Hepatocyte (in vitro differentiated cells): ENCODE results near the gene MTA2.

ENCODE experiments used
- EZH2 ChIP-seq: fragments of 200-600 bp; sonication (generic); IDR thresholded peaks from 2 replicates; pipeline ENCODE4 v1.6.1; 2016; ENCODE audit warnings: antibody characterized with exemption, mild to moderate bottlenecking, borderline replicate concordance
- EZH2phosphoT487 ChIP-seq: fragments of 200-600 bp; sonication (generic); IDR thresholded peaks from one replicate; pipeline ENCODE4 v1.6.1; 2018; ENCODE audit warnings: antibody characterized with exemption, mild to moderate bottlenecking, low read depth, moderate library complexity; ENCODE audit not compliant: unreplicated experiment, severe bottlenecking
- TF ChIP-seq, protein P1 (sequence below): fragments of 200-600 bp; sonication (generic); IDR thresholded peaks from 2 replicates; pipeline ENCODE4 v1.5.1; 2016; ENCODE audit warnings: antibody characterized with exemption, mild to moderate bottlenecking; ENCODE audit not compliant: poor library complexity

DNA sequence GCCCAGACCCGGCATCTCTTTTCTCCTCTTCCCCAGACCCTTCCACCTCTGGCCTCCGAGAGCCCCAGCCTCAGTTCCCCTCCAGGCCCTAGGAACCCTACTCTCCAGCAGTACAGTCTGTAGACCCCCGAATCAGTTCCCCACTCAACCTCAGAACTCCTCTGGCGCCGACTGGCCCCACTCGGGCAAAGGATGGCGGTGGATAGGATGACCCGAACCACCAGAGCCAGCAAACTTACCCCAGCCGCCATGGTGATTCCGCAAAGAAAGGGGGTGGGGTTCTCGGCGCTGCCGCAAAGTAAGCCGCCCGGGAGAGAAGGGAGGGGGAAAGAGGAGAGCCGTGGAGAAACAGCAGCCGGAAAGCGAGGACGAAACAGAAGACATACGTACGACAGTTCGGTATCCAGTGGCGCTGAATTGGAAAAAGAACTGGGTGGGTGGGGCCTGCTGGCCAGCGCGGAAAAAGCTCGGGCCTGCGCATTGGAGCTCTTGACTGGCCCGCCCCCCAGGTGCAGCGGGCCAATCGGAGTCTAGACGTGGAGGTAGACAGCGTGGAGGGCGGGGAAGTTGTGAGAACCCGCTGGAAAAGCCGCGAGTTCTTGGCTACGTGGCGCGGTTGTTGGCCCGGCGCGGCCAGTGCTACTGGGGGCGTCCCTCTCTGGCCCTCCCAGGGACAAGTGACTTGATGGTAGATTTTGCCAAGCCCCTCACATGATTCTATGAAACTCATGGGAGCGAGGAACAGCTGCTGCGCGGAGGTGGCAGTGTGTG, 27.9 kb downstream of the MTA2 start, which contains the start of gene EEF1G:
- TF ChIP-seq, protein P1, sequence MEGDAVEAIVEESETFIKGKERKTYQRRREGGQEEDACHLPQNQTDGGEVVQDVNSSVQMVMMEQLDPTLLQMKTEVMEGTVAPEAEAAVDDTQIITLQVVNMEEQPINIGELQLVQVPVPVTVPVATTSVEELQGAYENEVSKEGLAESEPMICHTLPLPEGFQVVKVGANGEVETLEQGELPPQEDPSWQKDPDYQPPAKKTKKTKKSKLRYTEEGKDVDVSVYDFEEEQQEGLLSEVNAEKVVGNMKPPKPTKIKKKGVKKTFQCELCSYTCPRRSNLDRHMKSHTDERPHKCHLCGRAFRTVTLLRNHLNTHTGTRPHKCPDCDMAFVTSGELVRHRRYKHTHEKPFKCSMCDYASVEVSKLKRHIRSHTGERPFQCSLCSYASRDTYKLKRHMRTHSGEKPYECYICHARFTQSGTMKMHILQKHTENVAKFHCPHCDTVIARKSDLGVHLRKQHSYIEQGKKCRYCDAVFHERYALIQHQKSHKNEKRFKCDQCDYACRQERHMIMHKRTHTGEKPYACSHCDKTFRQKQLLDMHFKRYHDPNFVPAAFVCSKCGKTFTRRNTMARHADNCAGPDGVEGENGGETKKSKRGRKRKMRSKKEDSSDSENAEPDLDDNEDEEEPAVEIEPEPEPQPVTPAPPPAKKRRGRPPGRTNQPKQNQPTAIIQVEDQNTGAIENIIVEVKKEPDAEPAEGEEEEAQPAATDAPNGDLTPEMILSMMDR: no peak
- TF ChIP-seq EZH2: no peak
- TF ChIP-seq EZH2phosphoT487: no peak
